ENCODE results near the gene XKR8. TPM values are rescaled to one million over a fixed set of nuclear protein-coding genes. Genes with fewer than 3 reads are reported as not detected.
A peak's percentile ranks its signal among the peaks of the same experiment; 100 is the strongest.

The XKR8 gene
- polyA plus RNA-seq, 3 donors: 12.3 to 36.7 (median 25.9) TPM

- no peaks in the 10 kb centered on the region for H3K9me3 ChIP-seq (replicated peaks in 1 of 2; ENCODE audit: control insufficient read depth in 1 of 2, insufficient read depth in 1 of 2, low read length in 2 of 2)
- WGBS (ENCODE audit: insufficient coverage): 97% methylated on average over 11 of the region's 11 CpGs
- H3K79me2 ChIP-seq (ENCODE audit: insufficient read depth, low read length): peaks cover 25% of the 10 kb centered on the region
- peaks cover 45 to 54% of the 10 kb centered on the region in 2 donors for H3K36me3 ChIP-seq (replicated peaks in 1 of 2; ENCODE audit: control insufficient read depth in 1 of 2, insufficient read depth in 2 of 2, low read length in 2 of 2)
- H3K4me1 Mint-ChIP-seq: peaks cover 31% of the 10 kb centered on the region
- peak overlapping the region in 1 of 7 donors; percentile 79 for H3K27ac Mint-ChIP-seq
- no peaks in the 10 kb centered on the region for H3K9me3 Mint-ChIP-seq
- no peak overlapping the region for H3K4me2 ChIP-seq (replicated peaks; ENCODE audit: extremely low read depth, low read length, poor library complexity, severe bottlenecking)
- H3K27ac ChIP-seq (ENCODE audit: low read depth in 1 of 2, low read length in 2 of 2): no peak overlapping the region
- no peak overlapping the region for H3K9ac ChIP-seq (ENCODE audit: insufficient read depth, low read length, poor library complexity, severe bottlenecking)
- H2AFZ ChIP-seq (ENCODE audit: insufficient read depth, low read depth, low read length, poor library complexity, severe bottlenecking): no peak overlapping the region
- peaks cover 52 to 56% of the 10 kb centered on the region in 2 donors for H3K36me3 Mint-ChIP-seq
- no peak for DNase-seq
- H4K20me1 ChIP-seq (ENCODE audit: insufficient read depth, low read length): peaks cover 22% of the 10 kb centered on the region
- intact Hi-C loops (cut with micrococcal nuclease): no loop called here
- H3K4me3 Mint-ChIP-seq: no peak overlapping the region
- peaks cover 28 to 36% of the 10 kb centered on the region in 2 donors for H3K4me1 ChIP-seq (ENCODE audit: control insufficient read depth in 1 of 2, insufficient read depth in 2 of 2, low read length in 2 of 2)
- TF ChIP-seq CTCF (IDR thresholded peaks at IDR 0.05): no peak
- no peak overlapping the region for H3K4me3 ChIP-seq (replicated peaks in 1 of 3; ENCODE audit: low read depth in 2 of 3, low read length in 3 of 3)
- no peaks in the 10 kb centered on the region for H3K27me3 ChIP-seq (ENCODE audit: control insufficient read depth in 2 of 2, insufficient read depth in 2 of 2, low read length in 2 of 2)
- peaks cover 0 to 1% (median 0%) of the 10 kb centered on the region in 3 donors for H3K27me3 Mint-ChIP-seq (ENCODE audit: low read depth in 3 of 3)
Measured at GRCh38 chr1:27963393-27963792, 3.6 kb downstream of the XKR8 start.

GRCh38 chr1:27966402-27967105, 6.8 kb downstream of the XKR8 start:
- intact Hi-C loops (cut with micrococcal nuclease): no loop called here
- H3K27ac ChIP-seq (ENCODE audit: low read depth in 1 of 2, low read length in 2 of 2): no peak overlapping the region
- peaks cover 0 to 1% (median 0%) of the 10 kb centered on the region in 3 donors for H3K27me3 Mint-ChIP-seq (ENCODE audit: low read depth in 3 of 3)
- H3K4me2 ChIP-seq (replicated peaks; ENCODE audit: extremely low read depth, low read length, poor library complexity, severe bottlenecking): no peak overlapping the region
- H3K27me3 ChIP-seq (ENCODE audit: control insufficient read depth in 2 of 2, insufficient read depth in 2 of 2, low read length in 2 of 2): no peaks in the 10 kb centered on the region
- H4K20me1 ChIP-seq (ENCODE audit: insufficient read depth, low read length): peaks cover 13% of the 10 kb centered on the region
- no peak for DNase-seq
- peaks cover 11% of the 10 kb centered on the region for H3K79me2 ChIP-seq (ENCODE audit: insufficient read depth, low read length)
- peaks cover 20% of the 10 kb centered on the region for H3K4me1 Mint-ChIP-seq
- peaks cover 55 to 73% of the 10 kb centered on the region in 2 donors for H3K36me3 ChIP-seq (replicated peaks in 1 of 2; ENCODE audit: control insufficient read depth in 1 of 2, insufficient read depth in 2 of 2, low read length in 2 of 2)
- no peak overlapping the region for H2AFZ ChIP-seq (ENCODE audit: insufficient read depth, low read depth, low read length, poor library complexity, severe bottlenecking)
- H3K4me3 Mint-ChIP-seq: no peak overlapping the region
- H3K4me1 ChIP-seq (ENCODE audit: control insufficient read depth in 1 of 2, insufficient read depth in 2 of 2, low read length in 2 of 2): peaks cover 3 to 12% of the 10 kb centered on the region in 2 donors
- TF ChIP-seq CTCF (IDR thresholded peaks at IDR 0.05): no peak
- H3K27ac Mint-ChIP-seq: peak overlapping the region in 4 of 7 donors; percentile 1 to 75 (median 22)
- peaks cover 67 to 72% of the 10 kb centered on the region in 2 donors for H3K36me3 Mint-ChIP-seq
- H3K4me3 ChIP-seq (replicated peaks in 1 of 3; ENCODE audit: low read depth in 2 of 3, low read length in 3 of 3): no peak overlapping the region
- H3K9me3 Mint-ChIP-seq: no peaks in the 10 kb centered on the region
- no peak overlapping the region for H3K9ac ChIP-seq (ENCODE audit: insufficient read depth, low read length, poor library complexity, severe bottlenecking)
- H3K9me3 ChIP-seq (replicated peaks in 1 of 2; ENCODE audit: control insufficient read depth in 1 of 2, insufficient read depth in 1 of 2, low read length in 2 of 2): no peaks in the 10 kb centered on the region
- 95% methylated on average over 24 of the region's 24 CpGs for WGBS (ENCODE audit: insufficient coverage)
